Breast epithelium (tissue), 3 donors: Measurements from ENCODE around the gene SLC9A2.

ENCODE experiments used
- CTCF ChIP-seq, 3 donors: fragments of 450-650 bp; IDR thresholded peaks; one replicate each; pipeline ENCODE4 v1.5.1; 2016 to 2017; ENCODE audit warnings: antibody characterized with exemption in 3 of 3, mild to moderate bottlenecking in 3 of 3, moderate library complexity in 3 of 3
- POLR2A ChIP-seq: fragments of 450-650 bp; IDR thresholded peaks from one replicate; pipeline ENCODE4 v1.6.1; 2016; ENCODE audit warnings: antibody characterized with exemption, mild to moderate bottlenecking, moderate library complexity

- TF ChIP-seq CTCF (IDR thresholded peaks at IDR 0.05), result no peak
- TF ChIP-seq POLR2A, result no peak
Measured at GRCh38 chr2:102632380-102633175, 13.2 kb downstream of the SLC9A2 start.
